IPS-18a (cell line): ENCODE measurements around the gene RBMS3.

Experiments
- H3K27ac ChIP-seq: one replicate; pipeline ENCODE4 v1.5.1; 2013; ENCODE audit warnings: low read length
- H3K27me3 ChIP-seq: one replicate; pipeline ENCODE4 v1.6.1; 2013; ENCODE audit warnings: mild to moderate bottlenecking, low read length; ENCODE audit not compliant: control insufficient read depth, insufficient read depth
- H3K36me3 ChIP-seq: one replicate; pipeline ENCODE4 v1.6.1; 2013; ENCODE audit warnings: low read depth, low read length; ENCODE audit not compliant: control insufficient read depth
- H3K4me1 ChIP-seq: one replicate; pipeline ENCODE4 v1.6.1; 2013; ENCODE audit warnings: low read depth, low read length; ENCODE audit not compliant: control insufficient read depth
- H3K4me3 ChIP-seq: one replicate; pipeline ENCODE4 v1.5.1; 2013; ENCODE audit warnings: low read length
- H3K9ac ChIP-seq: one replicate; pipeline ENCODE4 v1.6.1; 2013; ENCODE audit warnings: mild to moderate bottlenecking, low read length, moderate library complexity
- H3K9me3 ChIP-seq: one replicate; pipeline ENCODE4 v1.6.1; 2013; ENCODE audit warnings: low read depth, low read length; ENCODE audit not compliant: control insufficient read depth

RBMS3 gene

DNA sequence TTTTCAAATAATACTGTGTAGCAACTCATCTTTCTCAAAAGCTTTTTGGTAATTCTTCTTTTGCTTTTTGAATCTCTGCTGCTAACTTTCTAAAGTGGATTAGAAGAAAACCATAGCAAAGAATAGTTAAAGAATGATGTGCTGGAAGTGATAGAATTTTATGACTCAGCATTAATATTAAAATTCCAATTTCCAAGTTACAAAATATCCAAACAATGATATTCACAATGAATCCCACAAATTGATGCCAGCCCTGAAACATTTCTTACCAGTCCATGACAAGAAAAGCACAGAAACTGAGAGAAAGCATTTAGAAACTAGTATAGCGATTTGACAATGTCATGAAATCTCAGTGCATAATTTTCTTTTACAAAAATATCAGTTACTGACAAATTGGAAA, 482.2 kb downstream of the RBMS3 start:
- Histone ChIP-seq H3K9ac (no peak overlapping the region), H3K27ac (no peak overlapping the region), H3K9me3 (no peaks in the 10 kb centered on the region), H3K36me3 (no peaks in the 10 kb centered on the region), H3K27me3 (no peaks in the 10 kb centered on the region), H3K4me1 (peaks cover 4% of the 10 kb centered on the region), H3K4me3 (no peak overlapping the region)

DNA sequence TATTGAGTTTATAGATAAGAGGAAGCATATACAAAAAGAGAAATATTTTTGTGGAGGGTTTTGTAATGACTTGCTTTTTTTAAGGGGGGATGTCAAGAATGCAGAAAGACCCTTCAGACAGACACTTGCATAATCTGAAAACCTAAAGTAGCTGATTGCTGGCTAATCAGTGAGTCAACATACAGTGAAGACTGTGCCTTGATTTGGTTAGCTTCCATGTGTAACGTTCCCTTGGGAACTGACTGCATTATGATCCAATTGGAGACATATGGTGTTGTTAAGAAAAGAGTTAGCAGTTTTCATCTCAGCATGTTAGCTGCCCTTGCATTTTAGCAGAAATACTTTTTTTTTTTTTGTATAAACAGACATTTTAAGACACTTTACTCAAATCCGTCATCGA, 483.2 kb downstream of the RBMS3 start:
- Histone ChIP-seq H3K27me3 (no peaks in the 10 kb centered on the region), H3K9me3 (no peaks in the 10 kb centered on the region), H3K36me3 (no peaks in the 10 kb centered on the region), H3K9ac (no peak overlapping the region), H3K4me3 (no peak overlapping the region), H3K4me1 (peaks cover 4% of the 10 kb centered on the region), H3K27ac (no peak overlapping the region)

DNA sequence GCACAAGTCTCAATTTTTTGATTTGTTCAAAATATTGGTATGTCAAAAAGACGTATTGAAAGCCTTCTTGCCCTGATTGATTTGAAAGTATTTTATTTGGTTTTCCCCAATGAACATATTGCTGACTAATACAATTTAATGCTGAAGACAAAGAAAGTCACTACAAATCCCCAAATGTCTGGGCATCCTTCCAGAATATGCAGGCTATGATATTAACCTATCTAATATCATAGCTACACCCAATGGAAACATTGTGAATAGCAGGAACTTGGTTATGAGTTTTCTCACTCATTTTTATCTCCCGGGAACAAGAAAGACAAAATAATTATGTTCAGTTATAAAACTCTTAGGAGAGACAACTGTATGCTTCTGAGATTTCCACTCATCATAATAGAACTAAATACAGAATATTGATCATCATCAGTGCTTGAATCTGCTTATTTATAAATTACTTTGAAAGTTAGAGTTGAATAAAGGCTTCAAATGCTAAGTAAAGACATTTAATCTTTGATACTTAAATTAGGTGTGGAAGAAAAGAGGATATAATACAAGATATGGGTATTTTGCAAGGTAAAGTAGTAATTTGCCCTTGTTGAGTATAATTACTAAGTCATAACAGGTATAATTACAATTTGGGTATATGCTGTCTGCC, 483.9 kb downstream of the RBMS3 start:
- Histone ChIP-seq H3K36me3 (no peaks in the 10 kb centered on the region), H3K9me3 (no peaks in the 10 kb centered on the region), H3K4me3 (no peak overlapping the region), H3K27ac (no peak overlapping the region), H3K9ac (no peak overlapping the region), H3K4me1 (peaks cover 4% of the 10 kb centered on the region), H3K27me3 (no peaks in the 10 kb centered on the region)

GRCh38 chr3:29771602-29772001, 490.7 kb downstream of the RBMS3 start:
- Histone ChIP-seq H3K27me3 (no peaks in the 10 kb centered on the region), H3K27ac (no peak overlapping the region)

GRCh38 chr3:29772436-29772835, 491.6 kb downstream of the RBMS3 start:
- Histone ChIP-seq H3K9ac (no peak overlapping the region), H3K9me3 (no peaks in the 10 kb centered on the region), H3K27me3 (no peaks in the 10 kb centered on the region), H3K4me1 (peaks cover 10% of the 10 kb centered on the region), H3K4me3 (no peak overlapping the region), H3K36me3 (no peaks in the 10 kb centered on the region), H3K27ac (no peak overlapping the region)

More at GRCh38 chr3:29771602-29772001, 490.7 kb downstream of the RBMS3 start:
- Histone ChIP-seq H3K4me1 (peaks cover 10% of the 10 kb centered on the region), H3K36me3 (no peaks in the 10 kb centered on the region), H3K9me3 (no peaks in the 10 kb centered on the region), H3K4me3 (no peak overlapping the region), H3K9ac (no peak overlapping the region)

DNA sequence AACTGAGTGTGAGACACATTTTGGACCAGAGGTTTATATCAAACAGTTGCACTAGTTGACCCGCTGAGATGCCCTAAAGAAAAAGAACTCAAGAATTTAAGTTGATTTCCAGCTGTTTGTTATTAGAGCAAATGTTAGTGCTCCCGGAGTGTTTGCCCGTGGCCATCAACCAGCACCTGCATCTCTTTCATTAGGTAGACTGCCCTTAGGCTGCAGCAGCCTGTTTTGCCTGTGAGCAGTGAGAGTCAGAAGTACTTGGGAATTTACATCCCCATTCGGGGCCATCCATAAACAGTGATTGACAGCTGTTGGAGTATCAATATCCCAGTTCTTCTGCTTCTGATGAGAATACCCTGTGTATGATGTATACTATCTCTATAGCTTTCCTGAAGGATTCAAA, 492.6 kb downstream of the RBMS3 start:
- Histone ChIP-seq H3K9me3 (no peaks in the 10 kb centered on the region), H3K9ac (no peak overlapping the region), H3K4me3 (no peak overlapping the region), H3K4me1 (peaks cover 10% of the 10 kb centered on the region), H3K27ac (no peak overlapping the region), H3K36me3 (no peaks in the 10 kb centered on the region), H3K27me3 (no peaks in the 10 kb centered on the region)

GRCh38 chr3:29775340-29775739, 494.5 kb downstream of the RBMS3 start:
- H3K4me1 ChIP-seq: peaks cover 10% of the 10 kb centered on the region
- H3K4me3 ChIP-seq: no peak overlapping the region
- H3K36me3 ChIP-seq: no peaks in the 10 kb centered on the region
- no peak overlapping the region for H3K27ac ChIP-seq
- no peaks in the 10 kb centered on the region for H3K27me3 ChIP-seq
- H3K9me3 ChIP-seq: no peaks in the 10 kb centered on the region
- no peak overlapping the region for H3K9ac ChIP-seq

GRCh38 chr3:29777869-29778268, 497.0 kb downstream of the RBMS3 start:
- H3K4me3 ChIP-seq: no peak overlapping the region
- H3K9me3 ChIP-seq: no peaks in the 10 kb centered on the region
- peaks cover 4% of the 10 kb centered on the region for H3K4me1 ChIP-seq
- no peak overlapping the region for H3K27ac ChIP-seq
- no peaks in the 10 kb centered on the region for H3K27me3 ChIP-seq
- no peaks in the 10 kb centered on the region for H3K36me3 ChIP-seq
- no peak overlapping the region for H3K9ac ChIP-seq

DNA sequence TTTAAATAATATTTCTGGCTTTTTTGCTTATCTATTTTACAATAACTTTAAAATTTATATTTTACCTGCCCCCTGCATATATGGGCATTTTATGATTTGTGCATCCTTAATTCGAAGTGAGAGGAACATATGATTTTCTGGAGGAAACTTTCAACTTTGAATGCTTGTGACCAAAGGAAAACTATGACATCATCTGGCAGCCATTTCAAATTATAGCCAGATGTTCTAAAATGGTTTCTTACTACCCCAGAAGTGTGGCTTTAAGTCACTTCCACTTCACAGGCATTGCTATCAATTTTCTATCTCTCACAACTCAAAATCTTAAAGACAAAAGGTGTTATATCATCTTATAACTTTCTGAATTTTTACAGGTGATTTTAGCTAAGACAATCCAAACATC, 508.8 kb downstream of the RBMS3 start:
- H3K9ac ChIP-seq: no peak overlapping the region

GRCh38 chr3:29796808-29797207, 515.9 kb downstream of the RBMS3 start:
- Histone ChIP-seq H3K9me3 (no peaks in the 10 kb centered on the region), H3K27ac (no peak overlapping the region), H3K36me3 (no peaks in the 10 kb centered on the region), H3K4me3 (no peak overlapping the region), H3K27me3 (no peaks in the 10 kb centered on the region), H3K9ac (no peak overlapping the region), H3K4me1 (no peaks in the 10 kb centered on the region)

More for the DNA sequence above, 508.8 kb downstream of the RBMS3 start:
- H3K9me3 ChIP-seq: no peaks in the 10 kb centered on the region
- no peaks in the 10 kb centered on the region for H3K27me3 ChIP-seq
- H3K4me1 ChIP-seq: peaks cover 7% of the 10 kb centered on the region
- no peaks in the 10 kb centered on the region for H3K36me3 ChIP-seq
- H3K4me3 ChIP-seq: no peak overlapping the region
- H3K27ac ChIP-seq: no peak overlapping the region

DNA sequence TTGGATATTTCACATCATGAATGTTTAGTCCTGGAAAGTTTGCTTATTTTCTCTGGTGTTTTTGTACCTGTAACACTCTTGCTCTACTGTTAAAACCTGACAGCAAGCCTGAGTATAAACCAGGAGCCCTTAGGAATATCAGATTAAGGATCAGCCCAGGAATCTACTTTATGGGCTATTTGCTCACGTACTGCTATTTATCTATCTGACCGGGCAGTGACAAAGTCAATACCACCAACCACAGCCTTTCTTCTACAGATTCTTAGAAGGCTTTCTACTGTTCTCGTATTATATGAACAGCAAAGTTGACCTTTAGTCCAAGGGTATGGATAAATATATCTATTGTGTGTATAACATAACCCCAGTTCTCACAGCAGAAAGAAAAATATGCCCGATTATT, 521.2 kb downstream of the RBMS3 start:
- Histone ChIP-seq H3K4me3 (no peak overlapping the region), H3K27me3 (no peaks in the 10 kb centered on the region), H3K4me1 (no peaks in the 10 kb centered on the region), H3K9ac (no peak overlapping the region), H3K27ac (no peak overlapping the region), H3K9me3 (no peaks in the 10 kb centered on the region), H3K36me3 (no peaks in the 10 kb centered on the region)

- Histone ChIP-seq H3K9me3 (no peaks in the 10 kb centered on the region), H3K9ac (no peak overlapping the region), H3K27ac (no peak overlapping the region), H3K4me3 (no peak overlapping the region), H3K36me3 (no peaks in the 10 kb centered on the region), H3K4me1 (no peaks in the 10 kb centered on the region), H3K27me3 (no peaks in the 10 kb centered on the region)
Measured at GRCh38 chr3:29804044-29804443, 523.2 kb downstream of the RBMS3 start.
